Measurements from ENCODE around the gene MKNK1. TPM values are rescaled to one million over a fixed set of nuclear protein-coding genes. Genes with fewer than 3 reads are reported as not detected.

Gene MKNK1
- total and polyA plus RNA-seq, 12 donors: 22.4 to 50.6 (median 36.8) TPM

- Histone ChIP-seq H3K4me3 (no peak overlapping the region), H3K4me1 (peaks cover 0 to 17% (median 6%) of the 10 kb centered on the region in 9 donors), H3K9me3 (no peaks in the 10 kb centered on the region), H3K27me3 (peaks cover 0 to 73% (median 61%) of the 10 kb centered on the region in 7 donors), H3K27ac (no peak overlapping the region), H3K36me3 (no peaks in the 10 kb centered on the region)
- ATAC-seq: no peak
- 45 to 51% methylated on average over 14 of the region's 14 CpGs for WGBS, 2 donors
- no peak for DNase-seq
- intact Hi-C loops (cut with DNase I): loop anchor here in 9 of 10 donors (2.0 to 5.0 kb wide), 4 partner anchors 49 to 119 kb away; no protein-coding TSS in a partner anchor
- TF ChIP-seq CTCF (IDR thresholded peaks at IDR 0.05): no peak
These were observed 77.3 kb downstream of the MKNK1 start for GRCh38 chr1:46526691-46527291.

DNA sequence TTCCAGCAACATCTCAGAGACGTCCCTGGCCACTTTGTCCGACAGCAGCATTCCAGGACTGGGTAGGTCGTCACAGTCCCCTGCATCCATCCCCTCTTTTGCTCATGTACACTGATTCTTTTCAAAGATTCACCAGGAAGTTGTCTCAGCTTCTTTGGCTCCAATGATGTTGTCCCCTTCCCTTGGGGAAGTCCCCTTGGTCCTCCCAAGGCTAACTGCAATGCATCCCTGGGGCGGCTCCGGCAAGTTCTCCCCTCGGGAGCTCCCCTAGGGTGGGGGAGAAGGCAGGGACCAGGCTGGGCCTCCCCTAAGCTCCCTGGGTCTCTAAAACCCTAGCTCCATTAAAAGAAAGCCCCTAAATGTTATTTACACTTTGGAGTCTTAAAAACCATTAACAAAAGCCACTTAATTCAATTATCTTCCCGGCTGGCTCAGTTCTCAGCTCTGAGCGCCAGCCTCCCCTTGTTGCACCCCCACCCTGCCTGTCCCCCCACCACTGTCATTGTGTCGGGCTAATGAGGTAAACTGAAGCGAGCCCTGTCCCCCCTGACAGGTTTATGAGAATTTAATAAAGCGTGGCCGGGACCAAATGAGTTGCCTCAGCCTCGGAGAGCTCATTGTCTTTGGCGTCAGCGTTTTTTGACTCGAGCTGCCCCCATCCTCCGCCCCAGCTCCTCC lies 77.9 kb downstream of the MKNK1 start:
- TF ChIP-seq CTCF (IDR thresholded peaks at IDR 0.05): no peak

DNA sequence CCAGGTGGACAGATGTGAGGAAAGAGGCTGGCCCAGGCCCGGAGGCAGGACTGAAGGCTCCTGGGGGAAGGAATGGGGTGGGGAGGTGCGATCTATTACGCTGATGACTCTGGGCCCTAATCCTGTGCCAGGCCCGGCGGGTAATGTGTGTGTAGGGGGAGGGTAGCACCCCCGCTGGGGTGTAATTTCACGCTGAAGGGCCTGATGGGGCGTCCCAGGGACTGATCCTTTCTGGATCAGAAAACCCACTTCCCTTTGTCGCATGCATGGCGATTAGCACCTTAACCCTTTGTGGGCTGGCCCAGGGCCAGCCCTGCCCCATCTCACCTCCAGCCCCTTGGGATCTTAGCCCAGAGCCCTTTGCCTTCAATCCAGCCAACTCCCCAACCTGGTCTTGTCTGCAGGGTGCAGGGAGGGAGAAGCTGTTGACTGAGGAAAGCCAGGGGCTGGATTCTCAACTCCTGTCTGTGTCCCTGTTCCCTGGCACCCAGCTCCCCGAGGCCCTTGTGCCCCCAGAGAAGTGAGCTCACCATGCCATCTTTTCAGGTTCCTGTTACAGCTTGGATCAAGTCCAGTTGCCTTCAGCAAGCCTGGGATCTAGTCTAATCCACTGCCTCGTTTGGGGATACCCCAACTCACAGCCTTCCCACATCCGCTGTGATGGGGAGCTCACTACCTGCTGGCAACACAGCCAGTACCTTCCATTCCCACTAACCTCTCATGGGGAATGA lies 78.7 kb downstream of the MKNK1 start:
- Histone ChIP-seq H3K36me3 (no peaks in the 10 kb centered on the region), H3K27me3 (peaks cover 0 to 62% (median 53%) of the 10 kb centered on the region in 7 donors), H3K9me3 (no peaks in the 10 kb centered on the region), H3K4me3 (no peak overlapping the region), H3K4me1 (peaks cover 0 to 17% (median 6%) of the 10 kb centered on the region in 9 donors), H3K27ac (no peak overlapping the region)
- WGBS, 2 donors: 53 to 57% methylated on average over 13 of the region's 13 CpGs
- ATAC-seq (no peak), DNase-seq (no peak)
- intact Hi-C loops (cut with DNase I): loop anchor here in 9 of 10 donors (5.0 kb wide), 3 partner anchors 48 to 118 kb away; no protein-coding TSS in a partner anchor
- no peak for TF ChIP-seq CTCF (IDR thresholded peaks at IDR 0.05)

More for the DNA sequence above, 77.9 kb downstream of the MKNK1 start:
- no peak overlapping the region for H3K4me3 ChIP-seq
- H3K27me3 ChIP-seq: peaks cover 0 to 67% (median 57%) of the 10 kb centered on the region in 7 donors
- no peak overlapping the region for H3K27ac ChIP-seq
- intact Hi-C loops (cut with DNase I): loop anchor here in 9 of 10 donors (2.0 to 5.0 kb wide), 4 partner anchors 49 to 119 kb away; no protein-coding TSS in a partner anchor
- H3K4me1 ChIP-seq: peaks cover 0 to 17% (median 6%) of the 10 kb centered on the region in 9 donors
- ATAC-seq (no peak), DNase-seq (no peak)
- H3K9me3 ChIP-seq: no peaks in the 10 kb centered on the region
- WGBS, 2 donors: 34 to 42% methylated on average over 17 of the region's 17 CpGs
- H3K36me3 ChIP-seq: no peaks in the 10 kb centered on the region

DNA sequence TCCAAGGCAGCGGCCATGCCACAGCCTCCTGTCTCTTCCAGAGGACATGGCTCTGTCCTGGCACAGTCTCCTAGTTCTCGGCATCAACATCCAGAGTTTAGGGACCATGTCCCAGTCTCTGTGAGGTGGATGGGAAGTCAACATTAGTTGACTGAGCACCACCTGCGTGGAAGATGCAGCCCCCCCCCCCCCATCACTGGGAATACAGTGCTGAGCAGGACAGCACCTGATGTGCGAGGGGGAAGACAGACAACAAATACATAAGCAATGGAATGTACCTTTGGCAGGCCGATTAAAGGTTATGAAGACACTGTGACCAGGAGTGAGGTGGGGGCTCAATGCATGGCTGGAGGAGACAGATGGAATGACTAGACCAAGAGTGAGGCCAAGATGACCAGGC lies 79.2 kb downstream of the MKNK1 start:
- intact Hi-C loops (cut with DNase I): loop anchor here in 9 of 10 donors (5.0 kb wide), 4 partner anchors 38 to 118 kb away; partner anchors contain the start of gene DMBX1 (in 1 of the 9)
- Histone ChIP-seq H3K9me3 (no peaks in the 10 kb centered on the region), H3K27ac (no peak overlapping the region), H3K27me3 (peaks cover 0 to 61% (median 53%) of the 10 kb centered on the region in 7 donors), H3K36me3 (no peaks in the 10 kb centered on the region), H3K4me3 (no peak overlapping the region), H3K4me1 (peaks cover 0 to 17% (median 6%) of the 10 kb centered on the region in 9 donors)
- DNase-seq: no peak
- TF ChIP-seq CTCF (IDR thresholded peaks at IDR 0.05): no peak
- no peak for ATAC-seq
- 76 to 78% methylated on average over 5 of the region's 5 CpGs for WGBS, 2 donors
